Measurements from ENCODE around the gene CCPG1.

- no peak for TF ChIP-seq POLR2A (IDR thresholded peaks at IDR 0.05)
- no peak for TF ChIP-seq CTCF (IDR thresholded peaks at IDR 0.05)
These were observed 64.0 kb downstream of the CCPG1 start for GRCh38 chr15:55344206-55344605.

All from uterus (tissue), 2 donors.